ENCODE measurements around the gene PKN3.

PKN3 gene

GRCh38 chr9:128718475-128718874, 16.2 kb downstream of the PKN3 start:
- DNase-seq: no peak

DNA sequence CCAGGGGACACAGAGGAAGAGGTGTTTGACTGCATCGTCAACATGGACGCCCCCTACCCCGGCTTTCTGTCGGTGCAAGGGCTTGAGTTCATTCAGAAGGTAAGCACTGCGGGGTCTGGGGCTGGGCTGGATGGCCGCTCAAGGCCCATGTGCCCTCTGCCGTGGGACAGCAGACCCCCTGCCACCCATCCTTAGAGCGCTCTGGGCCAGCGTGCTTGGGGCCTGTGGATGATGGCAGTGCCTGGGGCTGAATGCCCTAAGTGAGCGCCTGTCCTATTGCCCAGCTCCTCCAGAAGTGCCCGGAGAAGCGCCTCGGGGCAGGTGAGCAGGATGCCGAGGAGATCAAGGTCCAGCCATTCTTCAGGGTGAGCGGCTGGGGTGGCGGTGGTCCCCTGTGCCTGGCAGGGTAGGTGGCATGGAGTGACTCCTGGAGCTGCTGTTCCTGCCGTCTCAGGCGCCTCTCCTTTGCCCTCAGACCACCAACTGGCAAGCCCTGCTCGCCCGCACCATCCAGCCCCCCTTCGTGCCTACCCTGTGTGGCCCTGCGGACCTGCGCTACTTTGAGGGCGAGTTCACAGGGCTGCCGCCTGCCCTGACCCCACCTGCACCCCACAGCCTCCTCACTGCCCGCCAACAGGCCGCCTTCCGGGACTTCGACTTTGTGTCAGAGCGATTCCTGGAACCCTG, 17.8 kb downstream of the PKN3 start:
- DNase-seq: no peak

DNA sequence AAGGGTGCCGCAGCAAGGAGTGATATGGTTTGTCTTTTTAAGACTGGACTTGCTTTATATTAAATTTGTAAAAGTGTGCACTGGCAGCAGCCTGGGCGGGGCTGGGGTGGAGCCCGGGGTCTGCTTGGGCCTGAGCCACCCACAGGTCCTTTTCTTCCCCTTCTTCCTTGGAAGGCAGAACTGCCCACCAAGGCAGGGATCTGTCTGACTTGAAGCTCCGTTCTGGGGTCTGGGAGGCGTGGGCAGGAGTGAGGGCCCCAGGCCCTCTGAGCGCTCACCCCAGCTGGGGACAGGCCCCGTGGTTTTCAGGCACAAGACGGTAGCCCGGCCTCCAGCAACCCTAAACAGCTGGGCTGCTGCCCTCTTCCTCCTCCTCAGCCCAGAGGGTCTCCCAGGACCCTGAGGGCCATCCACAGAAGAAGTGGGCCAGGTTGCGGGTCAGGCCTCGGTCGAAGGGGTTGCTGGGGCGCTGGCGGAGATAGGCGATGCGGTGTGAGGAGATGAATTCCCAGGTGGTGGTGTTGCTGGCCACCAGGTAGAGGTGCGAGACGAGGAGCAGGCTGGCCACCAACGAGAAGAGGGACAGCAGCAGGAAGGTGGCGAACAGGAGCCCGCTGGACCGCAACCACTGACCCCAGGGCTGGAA, 18.7 kb downstream of the PKN3 start:
- DNase-seq: no peak

DNA sequence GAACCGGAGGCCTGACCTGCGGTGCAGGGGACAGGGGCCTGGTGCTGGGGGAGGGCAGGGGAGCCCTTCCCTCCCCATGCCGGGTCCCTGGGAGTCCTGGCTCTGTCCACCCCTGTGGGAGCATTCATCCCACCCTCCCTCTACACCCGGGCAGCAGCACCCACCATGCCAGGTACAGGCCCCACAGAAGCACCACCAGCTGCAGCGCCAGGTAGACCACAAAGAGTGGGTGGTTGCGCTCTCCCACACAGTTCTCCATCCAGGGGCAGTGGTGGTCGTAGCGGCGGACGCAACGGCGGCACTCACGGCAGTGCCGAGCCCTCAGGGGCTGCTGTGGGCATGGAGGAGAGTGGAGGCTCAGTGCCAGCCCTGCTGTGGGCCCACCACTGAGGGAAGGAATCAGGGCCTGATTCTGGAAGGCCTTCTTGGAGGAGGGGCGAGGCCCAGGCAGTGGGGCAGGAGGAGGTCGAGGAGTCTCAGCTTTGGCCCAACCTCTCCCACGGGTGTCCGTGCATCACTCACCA, 19.2 kb downstream of the PKN3 start:
- DNase-seq: no peak

DNA sequence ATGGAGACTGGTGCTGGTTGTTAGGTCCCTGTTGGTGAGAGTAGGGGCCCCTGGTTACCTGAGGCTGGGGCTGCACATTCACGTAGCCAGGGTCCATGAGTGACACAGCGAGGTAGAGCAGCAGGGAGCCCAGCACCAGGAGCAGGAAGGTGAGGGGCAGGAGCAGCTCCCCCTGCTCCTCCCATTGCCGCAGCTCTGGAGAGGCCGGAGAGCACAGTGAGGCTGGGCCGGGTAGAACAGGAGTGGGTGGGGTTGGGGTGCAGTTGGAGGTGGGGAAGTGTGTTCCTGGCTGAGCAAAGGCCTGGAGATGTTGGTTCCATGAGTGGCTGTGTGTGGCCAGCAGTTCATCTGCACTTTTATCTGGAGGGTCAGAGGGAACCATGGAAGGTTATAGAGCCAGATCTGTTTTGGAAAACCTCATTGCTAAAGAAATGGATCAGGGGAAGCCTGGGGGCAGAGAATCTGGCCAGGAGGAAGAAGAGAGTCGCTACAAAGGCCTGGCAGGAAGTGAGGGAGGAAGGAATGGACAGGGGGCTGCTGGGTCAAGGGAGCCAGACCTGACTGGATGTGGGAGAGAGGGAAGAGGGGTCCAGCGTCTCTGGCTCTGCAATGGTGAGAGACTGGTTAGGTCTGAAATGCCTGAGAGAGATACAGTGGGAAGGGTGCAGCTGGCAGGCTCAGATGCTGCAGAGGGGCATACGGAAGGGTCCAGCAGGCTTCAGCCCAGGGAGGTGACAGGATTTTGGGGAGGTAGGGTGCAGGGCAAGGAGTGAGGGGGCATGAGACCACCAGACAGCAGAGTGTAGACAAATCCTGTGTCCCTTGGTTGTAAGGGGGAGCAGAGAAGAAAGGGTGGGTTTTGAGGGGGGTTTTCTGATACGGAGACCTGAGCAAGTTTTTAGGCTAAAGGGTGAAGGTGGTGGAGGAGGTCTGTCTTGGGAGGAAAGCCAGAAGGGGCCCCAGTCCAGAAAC, 20.4 kb downstream of the PKN3 start:
- no peak for DNase-seq

DNA sequence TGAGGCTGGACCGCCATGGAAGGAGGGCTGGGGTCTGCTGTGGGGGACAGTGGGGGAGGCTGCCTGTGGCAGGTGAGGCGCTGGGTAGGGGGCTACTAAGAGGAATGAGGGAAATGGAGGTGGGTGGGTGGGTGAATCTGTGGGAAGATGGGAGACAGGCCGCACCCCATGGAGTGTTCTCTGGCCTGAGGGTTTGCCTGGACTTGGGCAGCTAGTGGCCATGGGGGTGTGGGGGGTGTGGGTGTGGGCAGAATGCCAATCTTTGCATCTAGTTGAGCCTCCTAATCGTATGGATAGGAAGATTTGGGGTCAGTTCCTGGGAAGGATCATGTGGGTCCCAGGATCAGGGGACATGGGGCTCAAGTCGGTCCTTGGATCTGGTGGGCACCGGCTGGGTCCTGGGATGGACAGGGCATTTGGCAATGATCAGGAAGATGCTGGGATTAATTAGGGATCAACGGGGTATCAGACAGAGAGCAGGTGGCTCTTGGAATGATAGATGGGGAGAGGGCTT, 21.1 kb downstream of the PKN3 start:
- DNase-seq: no peak

DNA sequence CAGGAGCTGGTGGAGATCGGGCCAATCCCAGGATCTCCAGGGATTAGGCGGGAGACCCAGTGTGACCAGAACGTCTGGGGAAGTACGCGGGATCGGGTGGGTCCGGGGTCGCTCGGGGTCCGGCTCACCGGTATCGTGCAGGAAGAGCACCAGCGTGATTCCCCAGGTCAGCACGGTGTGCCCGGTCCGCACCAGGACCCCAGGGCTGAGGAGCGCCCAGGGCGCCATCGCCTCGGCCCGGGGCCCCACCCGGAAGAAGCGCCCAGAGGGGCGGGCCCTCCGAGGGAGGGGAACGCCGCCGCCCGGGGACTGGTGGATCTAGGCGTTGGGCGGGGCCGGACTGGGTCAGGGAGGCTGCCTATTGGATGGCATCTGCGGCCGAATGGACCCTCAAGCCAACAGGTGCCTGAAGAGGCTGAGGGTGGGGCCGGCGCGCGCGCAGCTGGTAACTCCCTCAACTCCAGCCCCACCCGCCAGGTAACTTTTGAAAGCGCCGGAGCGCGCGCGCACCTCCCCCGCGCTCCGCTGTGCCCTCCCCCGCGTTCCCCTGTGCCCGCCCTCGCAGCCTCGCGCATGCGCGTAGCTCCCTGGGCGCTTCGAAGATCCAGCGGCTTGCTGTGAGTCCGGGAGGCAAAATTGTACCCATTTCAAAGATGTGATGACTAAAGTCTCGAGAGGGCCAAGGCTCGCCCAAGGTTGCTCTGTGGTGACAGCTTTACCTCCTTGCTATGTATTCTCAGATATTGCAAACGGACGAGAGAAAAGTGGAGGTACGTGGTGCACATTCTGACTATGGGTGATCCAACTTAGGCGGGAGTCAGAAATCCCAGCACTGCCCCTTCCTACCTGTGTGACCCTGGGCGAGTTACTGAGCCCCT, 21.8 kb downstream of the PKN3 start, which contains the start of gene ZDHHC12:
TSS of gene ZDHHC12 (minus strand) at position 262 of the 878 bp plus-strand sequence. CDS start at position 228, 34 bp downstream.
- DNase-seq: peak; percentile 99

DNA sequence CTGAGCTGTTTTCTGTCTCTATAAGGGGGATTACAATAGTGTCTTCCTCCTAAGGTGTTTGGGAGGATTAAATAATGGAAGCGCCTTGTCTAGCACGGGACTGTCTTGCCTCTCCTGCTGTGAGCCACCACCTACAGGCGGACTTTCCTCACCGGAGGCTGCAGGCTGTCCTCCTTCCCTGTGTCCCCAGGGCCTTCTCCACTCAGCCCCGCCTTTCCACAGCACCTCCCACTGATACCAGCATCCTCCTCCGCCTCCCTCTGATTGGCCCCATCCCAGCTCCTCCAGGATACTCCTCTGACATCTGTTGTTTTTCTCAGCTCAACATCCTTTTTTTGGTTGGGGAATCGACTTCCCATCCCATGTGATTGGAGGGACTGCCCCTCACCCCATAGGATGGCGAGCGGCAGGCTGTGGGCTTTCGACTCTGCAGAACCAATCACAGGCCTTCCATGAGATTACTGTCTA, 22.5 kb downstream of the PKN3 start:
- peak; percentile 48 for DNase-seq

DNA sequence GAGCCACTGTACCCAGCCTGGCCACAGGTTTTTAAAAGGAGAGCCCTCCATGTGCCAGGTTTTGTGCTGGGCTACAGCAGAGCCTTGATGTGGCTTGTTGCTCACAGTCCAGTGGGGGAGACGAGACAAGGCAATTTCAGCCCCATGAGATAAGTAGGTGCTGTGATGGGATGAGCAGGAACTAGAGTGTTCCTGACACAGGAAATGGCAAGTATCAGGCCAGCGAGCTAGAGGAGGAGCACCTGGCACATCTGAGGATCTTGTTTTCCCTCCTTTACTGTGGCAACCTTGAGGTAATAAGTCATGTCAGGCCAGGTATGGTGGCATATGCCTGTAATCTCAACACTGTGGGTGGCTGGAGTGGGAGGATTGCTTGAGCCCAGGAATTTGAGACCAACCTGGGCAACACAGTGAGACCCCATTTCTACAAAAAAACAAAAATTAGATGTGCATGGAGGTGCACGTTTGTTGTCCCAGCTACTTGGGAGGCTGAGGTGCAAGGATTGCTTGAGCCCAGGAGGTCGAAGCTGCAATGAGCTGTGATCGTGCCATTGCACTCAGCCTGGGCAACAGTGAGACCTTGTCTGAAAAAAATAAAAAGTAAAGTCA, 25.4 kb downstream of the PKN3 start:
- no peak for DNase-seq

DNA sequence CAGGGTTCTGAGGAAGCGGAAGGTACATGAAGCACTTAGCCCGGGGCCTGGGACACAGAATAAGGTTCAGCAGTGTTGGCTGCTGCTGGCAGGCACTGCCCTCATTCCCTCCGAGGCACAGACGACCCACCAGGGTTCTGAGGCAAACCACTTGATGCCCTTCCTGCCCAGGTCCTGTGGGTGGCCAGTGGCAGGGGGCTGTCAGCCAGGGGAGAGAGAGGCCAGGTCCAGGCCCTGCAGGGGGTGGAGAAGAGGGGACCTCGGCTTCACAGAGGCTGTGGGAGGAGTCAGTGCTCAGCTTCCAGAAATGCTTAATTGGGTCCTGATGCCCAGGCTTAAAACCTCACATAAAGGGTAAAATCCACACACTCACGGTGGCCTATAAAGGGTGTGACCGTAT, 26.0 kb downstream of the PKN3 start:
- no peak for DNase-seq

DNA sequence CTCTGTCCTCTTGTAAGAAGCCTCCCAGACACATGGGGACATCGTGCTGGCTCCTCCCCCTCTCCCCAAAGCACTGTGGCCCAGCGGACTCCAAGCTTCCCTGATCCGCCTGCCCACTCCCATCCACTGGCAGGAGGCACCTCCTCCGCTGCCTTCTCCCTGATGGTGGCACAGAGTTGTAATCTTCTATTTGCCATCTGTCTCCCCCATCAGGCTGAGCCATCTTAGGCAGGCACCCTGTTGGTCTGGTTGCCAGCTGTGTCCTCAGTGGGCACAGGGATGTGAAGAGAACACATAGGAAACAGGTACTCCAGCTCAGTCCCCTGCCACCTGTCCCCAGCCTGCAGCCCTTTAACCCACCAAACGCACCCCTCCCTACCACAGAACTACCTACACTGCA, 27.0 kb downstream of the PKN3 start:
- no peak for DNase-seq

DNA sequence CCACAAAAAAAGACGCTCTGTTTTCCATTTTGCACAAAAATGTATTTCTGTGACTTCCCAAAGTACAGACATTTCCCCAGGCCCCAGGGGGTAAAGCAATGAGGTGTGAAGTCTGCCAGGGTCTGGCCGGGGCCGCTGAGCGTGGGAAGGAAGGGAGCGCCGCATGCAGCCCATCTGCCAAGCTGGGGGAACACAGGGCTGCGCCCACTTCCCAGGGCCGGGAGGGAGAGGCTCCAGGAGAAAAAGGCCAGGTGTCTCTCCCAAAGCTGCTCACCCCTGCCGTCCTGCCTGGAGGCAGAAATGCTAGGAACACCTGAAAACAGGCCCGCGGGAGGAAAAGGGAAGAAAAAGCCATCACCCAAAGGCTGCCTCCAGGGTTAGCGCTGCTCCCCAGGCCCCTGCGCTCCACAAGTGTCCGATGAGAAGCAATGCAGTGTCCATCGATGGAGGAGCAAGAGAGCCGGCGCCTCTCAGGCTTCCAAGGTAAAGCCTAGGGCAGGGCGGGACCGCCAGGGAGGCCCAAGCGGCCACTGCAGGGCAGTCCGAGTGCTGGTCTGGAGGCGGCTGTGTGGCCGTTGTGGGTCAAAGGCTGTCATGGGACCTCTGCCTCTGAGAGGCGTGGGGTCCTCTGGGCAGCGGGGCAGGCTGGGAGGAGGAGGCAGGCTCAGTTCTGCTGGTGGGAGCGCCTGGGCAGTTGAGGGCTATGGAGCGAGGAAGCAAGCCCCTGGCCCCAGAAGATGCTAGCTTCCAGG, 27.6 kb downstream of the PKN3 start:
- DNase-seq: no peak

GRCh38 chr9:128731093-128731492, 28.8 kb downstream of the PKN3 start:
- DNase-seq: no peak

GRCh38 chr9:128731691-128732090, 29.4 kb downstream of the PKN3 start:
- DNase-seq: no peak

GRCh38 chr9:128732576-128732975, 30.3 kb downstream of the PKN3 start:
- no peak for DNase-seq

- DNase-seq: peak; percentile 71
These were observed 31.0 kb downstream of the PKN3 start for GRCh38 chr9:128733256-128733655.

GRCh38 chr9:128735373-128735772, 33.1 kb downstream of the PKN3 start:
- no peak for DNase-seq

DNA sequence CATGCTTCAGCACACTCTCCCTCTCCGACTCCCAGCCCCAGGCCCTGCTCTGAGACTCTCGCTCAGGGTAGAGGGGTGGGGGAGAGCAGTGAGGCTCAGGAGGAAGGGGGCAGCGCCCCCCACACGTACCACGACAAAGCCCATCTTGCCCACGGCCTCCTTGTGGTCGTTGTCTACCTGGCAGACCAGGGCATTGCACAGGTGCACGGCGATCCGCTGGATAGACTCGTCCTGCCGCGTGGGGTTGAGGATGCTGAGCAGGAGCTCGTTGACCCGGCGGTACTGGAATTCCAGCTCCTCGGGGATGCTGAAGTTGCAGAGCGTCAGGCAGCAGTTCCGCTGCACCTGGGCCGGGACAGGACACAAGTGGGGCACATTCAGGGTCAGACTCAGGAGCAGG, 40.1 kb downstream of the PKN3 start:
- DNase-seq: no peak

- no peak for DNase-seq
These were observed 41.1 kb downstream of the PKN3 start for GRCh38 chr9:128743421-128743820.

- DNase-seq: no peak
These were observed 44.9 kb downstream of the PKN3 start for GRCh38 chr9:128747241-128747640.

All from suppressor macrophage treated with lipopolysaccharide for 4 hours (primary cell).